Prostate gland (tissue), 2 donors: ENCODE results near the gene CSMD2.

Experiments used
- CTCF ChIP-seq, 4 experiments: fragments of 200-600 bp in 2 of 4; fragments of 450-650 bp in 2 of 4; sonication (generic) in 2 of 4; IDR thresholded peaks; 1 replicate in 3 of 4; 2 replicates in 1 of 4; pipeline ENCODE4 v1.5.1; 2016 to 2019; ENCODE audit warnings: antibody characterized with exemption in 4 of 4, mild to moderate bottlenecking in 2 of 4, moderate library complexity in 2 of 4
- POLR2AphosphoS5 ChIP-seq: sonication (generic); formaldehyde crosslinking; IDR thresholded peaks from one replicate; pipeline ENCODE4 v1.6.1; 2017; ENCODE audit warnings: antibody characterized with exemption

- TF ChIP-seq CTCF (IDR thresholded peaks at IDR 0.05) (no peak), POLR2AphosphoS5 (no peak)
Measured at GRCh38 chr1:33880305-33880704, 284.7 kb downstream of the CSMD2 start.
